ENCODE measurements around the gene SEC14L2. TPM values are rescaled to one million over a fixed set of nuclear protein-coding genes. Genes with fewer than 3 reads are reported as not detected.

SEC14L2 gene
- total RNA-seq = 20.6 TPM

- H3K4me3 ChIP-seq = peak within 1 kb of the TSS; percentile 68 to 97
- DNase-seq (ENCODE audit: extremely low spot score in 2 of 2) = no peak
- no peaks in the 10 kb centered on the region for H3K9me3 ChIP-seq
- H3K27me3 ChIP-seq = no peaks in the 10 kb centered on the region
- H3K27ac ChIP-seq = peak within 1 kb of the TSS; percentile 74
- intact Hi-C loops (cut with DNase I) = no loop called here
- H3K36me3 ChIP-seq = no peaks in the 10 kb centered on the region
- H3K4me1 ChIP-seq = peaks cover 35% of the 10 kb centered on the region
- TF ChIP-seq POLR2AphosphoS5 (IDR thresholded peaks at IDR 0.05; ENCODE audit: insufficient read depth in 1 of 2, low read depth in 1 of 2) = peak in 1 of 2 donors; percentile 80
- TF ChIP-seq CTCF (IDR thresholded peaks at IDR 0.05) = no peak
- peak in 1 of 2 donors; percentile 40 for TF ChIP-seq POLR2A (IDR thresholded peaks at IDR 0.05)
Observed at GRCh38 chr22:30396871-30397655, at the start of gene SEC14L2. TSS of gene SEC14L2 (plus strand) at chr22:30397018. CDS start at chr22:30397117, 99 bp downstream.

- Histone ChIP-seq H3K9me3 (no peaks in the 10 kb centered on the region), H3K4me1 (peaks cover 42% of the 10 kb centered on the region)
- intact Hi-C loops (cut with DNase I) = no loop called here
Observed at GRCh38 chr22:30347255-30347892, 49.4 kb upstream of the SEC14L2 start.

GRCh38 chr22:30348404-30348803, 48.4 kb upstream of the SEC14L2 start:
- peaks cover 3 to 73% of the 10 kb centered on the region in 2 donors for H3K36me3 ChIP-seq

More at GRCh38 chr22:30347255-30347892, 49.4 kb upstream of the SEC14L2 start:
- Histone ChIP-seq H3K27me3 (no peaks in the 10 kb centered on the region), H3K27ac (peak overlapping the region; percentile 45), H3K4me3 (no peak overlapping the region), H3K36me3 (peaks cover 3 to 77% of the 10 kb centered on the region in 2 donors)
- TF ChIP-seq POLR2A (IDR thresholded peaks at IDR 0.05) (no peak), POLR2AphosphoS5 (IDR thresholded peaks at IDR 0.05; ENCODE audit: insufficient read depth in 1 of 2, low read depth in 1 of 2) (no peak), CTCF (IDR thresholded peaks at IDR 0.05) (no peak)
- no peak for DNase-seq (ENCODE audit: extremely low spot score in 2 of 2)

GRCh38 chr22:30348809-30349208, 48.0 kb upstream of the SEC14L2 start:
- H3K4me3 ChIP-seq = no peak overlapping the region
- peaks cover 0 to 69% of the 10 kb centered on the region in 2 donors for H3K36me3 ChIP-seq
- TF ChIP-seq POLR2AphosphoS5 (IDR thresholded peaks at IDR 0.05; ENCODE audit: insufficient read depth in 1 of 2, low read depth in 1 of 2) (no peak), POLR2A (IDR thresholded peaks at IDR 0.05) (no peak), CTCF (IDR thresholded peaks at IDR 0.05) (no peak)
- H3K27me3 ChIP-seq = no peaks in the 10 kb centered on the region
- DNase-seq (ENCODE audit: extremely low spot score in 2 of 2) = no peak
- H3K27ac ChIP-seq = peak overlapping the region; percentile 45
- H3K4me1 ChIP-seq = peaks cover 44% of the 10 kb centered on the region
- no peaks in the 10 kb centered on the region for H3K9me3 ChIP-seq
- intact Hi-C loops (cut with DNase I) = no loop called here

More at GRCh38 chr22:30348404-30348803, 48.4 kb upstream of the SEC14L2 start:
- H3K4me1 ChIP-seq = peaks cover 42% of the 10 kb centered on the region
- no peaks in the 10 kb centered on the region for H3K9me3 ChIP-seq
- H3K4me3 ChIP-seq = no peak overlapping the region
- DNase-seq (ENCODE audit: extremely low spot score in 2 of 2) = no peak
- intact Hi-C loops (cut with DNase I) = no loop called here
- no peaks in the 10 kb centered on the region for H3K27me3 ChIP-seq
- peak overlapping the region; percentile 45 for H3K27ac ChIP-seq
- TF ChIP-seq CTCF (IDR thresholded peaks at IDR 0.05) = no peak
- TF ChIP-seq POLR2AphosphoS5 (IDR thresholded peaks at IDR 0.05; ENCODE audit: insufficient read depth in 1 of 2, low read depth in 1 of 2) = no peak
- TF ChIP-seq POLR2A (IDR thresholded peaks at IDR 0.05) = no peak
